BJ (cell line): ENCODE measurements around the gene DHRS4L2. TPM values are rescaled to one million over a fixed set of nuclear protein-coding genes. Genes with fewer than 3 reads are reported as not detected.
"Not testable (repeated sequence)": the region's sequence is repeated elsewhere in the genome, so short reads cannot be mapped to it uniquely, and the experiment has no call there.

ENCODE experiments used
- CTCF ChIA-PET: fragments of 350-600 bp; formaldehyde crosslinking; extraction: SDS; loops from one replicate; lab custom pipeline; 2021; ENCODE audit warnings: antibody characterized with exemption, inconsistent platforms; lab: Yijun Ruan, JAX
- POLR2A ChIA-PET: fragments of 300-600 bp; sonication (Branson Sonifier 250); formaldehyde crosslinking; extraction: SDS; loops from one replicate; lab custom pipeline; 2021; ENCODE audit warnings: antibody characterized with exemption; lab: Charles Lee
- DNase-seq: peaks from one replicate; pipeline ENCODE4 v3.0.0-alpha.2; 2011; ENCODE audit warnings: low read depth
- H3K27me3 ChIP-seq: 2 replicates; pipeline ENCODE4 v1.6.0; 2011; ENCODE audit warnings: low read length; ENCODE audit not compliant: control insufficient read depth, insufficient read depth
- H3K36me3 ChIP-seq: 2 replicates; pipeline ENCODE4 v1.5.1; 2011; ENCODE audit warnings: low read length; ENCODE audit not compliant: control insufficient read depth, insufficient read depth
- H3K4me3 ChIP-seq: 2 replicates; pipeline ENCODE4 v1.5.1; 2011; ENCODE audit warnings: low read depth, mild to moderate bottlenecking, control low read depth, low read length
- polyA plus RNA-seq: library from polyadenylated mRNA; depleted of rRNA; stranded (reverse); fragments of >200 nt; gene quantifications from 2 replicates; pipeline ENCODE4 v1.2.3, GENCODE V29; 2011
- TF ChIP-seq, protein P1 (sequence below): IDR thresholded peaks from 2 replicates; pipeline ENCODE4 v1.5.1; 2011; ENCODE audit warnings: low read depth, mild to moderate bottlenecking, control low read depth, inconsistent platforms, low read length, moderate library complexity; ENCODE audit not compliant: insufficient read depth

DHRS4L2 gene
- polyA plus RNA-seq, 1 experiment, result 15.0 TPM

GRCh38 chr14:23950411-23951135 is 38.2 kb upstream of the DHRS4L2 start:
- ChIA-PET CTCF (interaction anchor here (0.7 to 1.0 kb wide), 2 partner anchors 9 to 40 kb away, joined by 3 to 5 read pairs; no protein-coding TSS in a partner anchor), POLR2A (no interaction called here)
- Histone ChIP-seq H3K27me3 (no peaks in the 10 kb centered on the region), H3K4me3 (no peak overlapping the region), H3K36me3 (peaks cover under 1% of the 10 kb centered on the region; the same call in 1 of the 2 replicates)
- no peak for DNase-seq
- TF ChIP-seq, protein P1, sequence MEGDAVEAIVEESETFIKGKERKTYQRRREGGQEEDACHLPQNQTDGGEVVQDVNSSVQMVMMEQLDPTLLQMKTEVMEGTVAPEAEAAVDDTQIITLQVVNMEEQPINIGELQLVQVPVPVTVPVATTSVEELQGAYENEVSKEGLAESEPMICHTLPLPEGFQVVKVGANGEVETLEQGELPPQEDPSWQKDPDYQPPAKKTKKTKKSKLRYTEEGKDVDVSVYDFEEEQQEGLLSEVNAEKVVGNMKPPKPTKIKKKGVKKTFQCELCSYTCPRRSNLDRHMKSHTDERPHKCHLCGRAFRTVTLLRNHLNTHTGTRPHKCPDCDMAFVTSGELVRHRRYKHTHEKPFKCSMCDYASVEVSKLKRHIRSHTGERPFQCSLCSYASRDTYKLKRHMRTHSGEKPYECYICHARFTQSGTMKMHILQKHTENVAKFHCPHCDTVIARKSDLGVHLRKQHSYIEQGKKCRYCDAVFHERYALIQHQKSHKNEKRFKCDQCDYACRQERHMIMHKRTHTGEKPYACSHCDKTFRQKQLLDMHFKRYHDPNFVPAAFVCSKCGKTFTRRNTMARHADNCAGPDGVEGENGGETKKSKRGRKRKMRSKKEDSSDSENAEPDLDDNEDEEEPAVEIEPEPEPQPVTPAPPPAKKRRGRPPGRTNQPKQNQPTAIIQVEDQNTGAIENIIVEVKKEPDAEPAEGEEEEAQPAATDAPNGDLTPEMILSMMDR, result no peak

DNA sequence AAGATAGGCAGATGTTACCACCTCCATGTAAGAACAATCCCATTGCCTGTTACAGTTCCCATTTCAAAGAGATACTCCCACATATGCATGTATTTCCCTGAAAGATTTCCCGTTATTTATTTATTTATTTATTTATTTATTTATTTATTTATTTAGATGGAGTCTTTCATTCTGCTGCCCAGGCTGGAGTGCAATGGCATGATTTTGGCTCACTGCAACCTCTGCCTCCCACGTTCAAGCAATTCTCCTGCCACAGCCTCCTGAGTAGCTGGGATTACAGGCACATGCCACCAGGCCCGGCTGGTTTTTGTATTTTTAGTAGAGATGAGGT is 37.6 kb upstream of the DHRS4L2 start:
- DNase-seq, POLR2A ChIA-PET, H3K36me3 ChIP-seq, H3K4me3 ChIP-seq, H3K27me3 ChIP-seq: not testable (repeated sequence)
- CTCF ChIA-PET, result interaction anchor here (1.0 kb wide), 1 partner anchor 10 kb away, joined by 3 read pairs; no protein-coding TSS in a partner anchor

GRCh38 chr14:23951590-23952201 is 37.0 kb upstream of the DHRS4L2 start:
- DNase-seq, result no peak
- Histone ChIP-seq H3K36me3 (peaks cover 2% of the 10 kb centered on the region; the same call in 1 of the 2 replicates), H3K4me3 (no peak overlapping the region), H3K27me3 (no peaks in the 10 kb centered on the region)
- CTCF ChIA-PET, result interaction anchor here (1.0 kb wide), 1 partner anchor 10 kb away, joined by 3 read pairs; no protein-coding TSS in a partner anchor
- TF ChIP-seq, protein P1, result no peak
- POLR2A ChIA-PET, result no interaction called here

DNA sequence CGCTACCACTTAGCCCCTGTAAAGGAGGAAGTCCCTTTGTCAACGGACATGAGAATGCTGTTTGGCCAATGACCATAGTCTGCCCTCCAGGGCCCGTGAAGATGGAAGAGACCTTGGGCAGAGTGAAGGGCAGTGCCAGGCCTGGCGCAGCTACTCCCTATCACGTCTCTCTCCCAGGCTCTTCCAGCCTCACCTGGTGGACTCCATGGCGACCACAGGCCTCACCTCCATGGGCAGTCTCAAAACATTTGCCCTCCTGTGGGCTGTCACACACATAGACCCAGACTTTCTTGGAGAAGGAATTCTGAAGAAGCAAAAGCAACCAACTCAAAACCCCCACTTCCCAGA is 35.6 kb upstream of the DHRS4L2 start:
- H3K27me3 ChIP-seq, DNase-seq, POLR2A ChIA-PET, H3K36me3 ChIP-seq: not testable (repeated sequence)
- CTCF ChIA-PET, result interaction anchor here (0.6 to 1.0 kb wide), 3 partner anchors 23 to 440 kb away, joined by 3 to 4 read pairs (median 3); no protein-coding TSS in a partner anchor
- peak overlapping the region; percentile 79 for H3K4me3 ChIP-seq

- ChIA-PET CTCF (interaction anchor here (0.6 to 0.9 kb wide), 5 partner anchors 22 to 441 kb away, joined by 3 to 4 read pairs (median 3); no protein-coding TSS in a partner anchor), POLR2A (no interaction called here)
- H3K4me3 ChIP-seq, result peak within 1 kb of the TSS; percentile 79
- H3K27me3 ChIP-seq, result no peaks in the 10 kb centered on the region
- peaks cover 2% of the 10 kb centered on the region; the same call in 1 of the 2 replicates for H3K36me3 ChIP-seq
- DNase-seq, result peak; percentile 29
- TF ChIP-seq, protein P1, result peak; percentile 93
Observed at GRCh38 chr14:23953464-23954278, 35.1 kb upstream of the DHRS4L2 start, which contains the start of gene DHRS4. Gene DHRS4, plus strand, starts transcription at chr14:23953770. Its CDS starts 19 bp downstream, at chr14:23953789.

GRCh38 chr14:23954279-23954614 is 34.5 kb upstream of the DHRS4L2 start:
- peak overlapping the region; percentile 79 for H3K4me3 ChIP-seq
- H3K27me3 ChIP-seq, H3K36me3 ChIP-seq, POLR2A ChIA-PET, DNase-seq: not testable (repeated sequence)
- CTCF ChIA-PET, result interaction anchor here (0.7 to 0.9 kb wide), 3 partner anchors 23 to 319 kb away, joined by 3 read pairs; no protein-coding TSS in a partner anchor

- H3K27me3 ChIP-seq, H3K4me3 ChIP-seq, H3K36me3 ChIP-seq, POLR2A ChIA-PET, DNase-seq: not testable (repeated sequence)
- CTCF ChIA-PET, result interaction anchor here (0.7 to 1.6 kb wide), 2 partner anchors 23 to 119 kb away, joined by 3 read pairs; no protein-coding TSS in a partner anchor
Observed at GRCh38 chr14:23954965-23955364, 33.8 kb upstream of the DHRS4L2 start.

DNA sequence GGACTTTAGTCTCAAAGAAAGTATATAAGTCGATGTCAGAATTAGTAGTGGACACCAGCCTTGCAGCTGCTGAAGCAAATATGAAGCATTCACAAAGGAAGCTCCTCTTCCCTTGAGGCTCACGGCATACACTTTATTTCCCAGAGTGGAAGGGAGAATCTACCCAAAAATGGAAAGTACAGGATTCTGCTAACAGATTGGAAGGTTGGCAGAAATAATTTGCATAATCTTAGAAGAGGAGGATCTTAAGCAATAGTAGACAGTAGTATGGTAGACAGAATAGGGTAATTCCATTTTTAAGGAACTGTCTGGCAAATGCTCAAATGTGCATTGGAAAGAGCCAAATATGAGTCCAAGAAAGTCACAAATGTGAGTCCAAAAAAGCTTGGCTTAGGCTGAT is 32.9 kb upstream of the DHRS4L2 start:
- H3K4me3 ChIP-seq, H3K36me3 ChIP-seq, H3K27me3 ChIP-seq, DNase-seq, POLR2A ChIA-PET: not testable (repeated sequence)
- CTCF ChIA-PET, result interaction anchor here (1.6 kb wide), 1 partner anchor 119 kb away, joined by 3 read pairs; no protein-coding TSS in a partner anchor
